Measurements from ENCODE around the gene GGTLC1.

DNA sequence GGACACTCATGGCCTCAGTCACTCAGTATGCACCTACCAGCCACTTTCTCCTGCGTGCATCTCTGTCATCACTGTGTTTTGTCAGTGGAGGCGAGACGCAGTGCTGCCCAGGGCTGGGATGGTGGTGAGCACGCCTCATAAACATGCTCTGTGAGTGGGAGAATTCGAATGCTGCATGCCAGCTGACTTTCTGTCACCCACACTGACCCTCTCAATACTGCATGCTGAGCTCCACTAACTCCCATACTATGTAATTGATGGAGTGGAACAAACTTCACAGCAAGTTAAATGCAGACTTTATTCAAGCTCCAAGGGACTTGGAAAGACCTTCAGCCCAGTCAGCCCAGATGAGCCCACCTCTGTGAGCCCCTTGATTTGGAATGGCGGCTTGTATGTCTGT lies 22.7 kb upstream of the GGTLC1 start:
- TF ChIP-seq, protein P1, sequence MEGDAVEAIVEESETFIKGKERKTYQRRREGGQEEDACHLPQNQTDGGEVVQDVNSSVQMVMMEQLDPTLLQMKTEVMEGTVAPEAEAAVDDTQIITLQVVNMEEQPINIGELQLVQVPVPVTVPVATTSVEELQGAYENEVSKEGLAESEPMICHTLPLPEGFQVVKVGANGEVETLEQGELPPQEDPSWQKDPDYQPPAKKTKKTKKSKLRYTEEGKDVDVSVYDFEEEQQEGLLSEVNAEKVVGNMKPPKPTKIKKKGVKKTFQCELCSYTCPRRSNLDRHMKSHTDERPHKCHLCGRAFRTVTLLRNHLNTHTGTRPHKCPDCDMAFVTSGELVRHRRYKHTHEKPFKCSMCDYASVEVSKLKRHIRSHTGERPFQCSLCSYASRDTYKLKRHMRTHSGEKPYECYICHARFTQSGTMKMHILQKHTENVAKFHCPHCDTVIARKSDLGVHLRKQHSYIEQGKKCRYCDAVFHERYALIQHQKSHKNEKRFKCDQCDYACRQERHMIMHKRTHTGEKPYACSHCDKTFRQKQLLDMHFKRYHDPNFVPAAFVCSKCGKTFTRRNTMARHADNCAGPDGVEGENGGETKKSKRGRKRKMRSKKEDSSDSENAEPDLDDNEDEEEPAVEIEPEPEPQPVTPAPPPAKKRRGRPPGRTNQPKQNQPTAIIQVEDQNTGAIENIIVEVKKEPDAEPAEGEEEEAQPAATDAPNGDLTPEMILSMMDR (conservative IDR thresholded peaks at IDR 0.05 in 1 of 2, IDR thresholded peaks at IDR 0.05 in 1 of 2; ENCODE audit: extremely low read depth in 1 of 2, insufficient read depth in 1 of 2, low read depth in 1 of 2, low read length in 2 of 2) = no peak
- TF ChIP-seq EZH2 (IDR thresholded peaks at IDR 0.05; ENCODE audit: borderline replicate concordance, low read length) = no peak
